ENCODE results near the gene ACIN1. TPM values are rescaled to one million over a fixed set of nuclear protein-coding genes. Genes with fewer than 3 reads are reported as not detected.

ACIN1 gene
- total RNA-seq, 2 experiments from 2014 or later = 166 to 167 TPM

GRCh38 chr14:23131482-23131881 lies 36.5 kb upstream of the ACIN1 start:
- DNase-seq = no peak
- POLR2A ChIA-PET = no interaction called here
- CTCF ChIA-PET = interaction anchor here (0.6 to 1.3 kb wide), 3 partner anchors 54 to 437 kb away, joined by 3 to 4 read pairs (median 3); no protein-coding TSS in a partner anchor
- H3K27ac Mint-ChIP-seq = no peak overlapping the region
- H3K9me3 Mint-ChIP-seq = peaks cover 1% of the 10 kb centered on the region
- H3K4me1 Mint-ChIP-seq = peaks cover 14% of the 10 kb centered on the region
- H3K36me3 Mint-ChIP-seq (ENCODE audit: low read depth) = no peaks in the 10 kb centered on the region
- peaks cover 7% of the 10 kb centered on the region for H3K27me3 Mint-ChIP-seq
- no peak overlapping the region for H3K4me3 Mint-ChIP-seq

- DNase-seq = no peak
- H3K4me1 Mint-ChIP-seq = peaks cover 14% of the 10 kb centered on the region
- H3K27me3 Mint-ChIP-seq = peaks cover 10% of the 10 kb centered on the region
- ChIA-PET CTCF (interaction anchor here (1.0 to 2.8 kb wide), 3 partner anchors 10 to 62 kb away, joined by 3 to 19 read pairs (median 3); no protein-coding TSS in a partner anchor), POLR2A (interaction anchor here (1.2 kb wide), 1 partner anchor 10 kb away, joined by 3 read pairs; no protein-coding TSS in a partner anchor)
- H3K36me3 Mint-ChIP-seq (ENCODE audit: low read depth) = no peaks in the 10 kb centered on the region
- no peak overlapping the region for H3K27ac Mint-ChIP-seq
- peaks cover 1% of the 10 kb centered on the region for H3K9me3 Mint-ChIP-seq
- H3K4me3 Mint-ChIP-seq = no peak overlapping the region
Observed at GRCh38 chr14:23130871-23131270, 35.9 kb upstream of the ACIN1 start.

- peaks cover 10% of the 10 kb centered on the region for H3K27me3 Mint-ChIP-seq
- no peaks in the 10 kb centered on the region for H3K36me3 Mint-ChIP-seq (ENCODE audit: low read depth)
- CTCF ChIA-PET = interaction anchor here (1.0 to 2.8 kb wide), 2 partner anchors 9 to 61 kb away, joined by 3 to 19 read pairs; no protein-coding TSS in a partner anchor
- peaks cover 1% of the 10 kb centered on the region for H3K9me3 Mint-ChIP-seq
- DNase-seq = no peak
- H3K27ac Mint-ChIP-seq = no peak overlapping the region
- no peak overlapping the region for H3K4me3 Mint-ChIP-seq
- POLR2A ChIA-PET = interaction anchor here (1.2 kb wide), 1 partner anchor 9 kb away, joined by 3 read pairs; no protein-coding TSS in a partner anchor
- peaks cover 14% of the 10 kb centered on the region for H3K4me1 Mint-ChIP-seq
Observed at GRCh38 chr14:23129759-23130316, 34.9 kb upstream of the ACIN1 start.

- Mint-ChIP-seq H3K27me3 (peaks cover 10% of the 10 kb centered on the region), H3K4me1 (peaks cover 14% of the 10 kb centered on the region), H3K27ac (no peak overlapping the region), H3K4me3 (no peak overlapping the region), H3K9me3 (peaks cover 1% of the 10 kb centered on the region), H3K36me3 (ENCODE audit: low read depth) (no peaks in the 10 kb centered on the region)
- CTCF ChIA-PET = interaction anchor here (2.8 kb wide), 1 partner anchor 9 kb away, joined by 19 read pairs; no protein-coding TSS in a partner anchor
- DNase-seq = no peak
- POLR2A ChIA-PET = no interaction called here
Observed at GRCh38 chr14:23128969-23129758, 34.2 kb upstream of the ACIN1 start.

GRCh38 chr14:23127861-23128260 lies 32.9 kb upstream of the ACIN1 start:
- Mint-ChIP-seq H3K27ac (peak overlapping the region; percentile 21), H3K4me3 (no peak overlapping the region), H3K36me3 (ENCODE audit: low read depth) (no peaks in the 10 kb centered on the region), H3K27me3 (peaks cover 10% of the 10 kb centered on the region), H3K9me3 (peaks cover 1% of the 10 kb centered on the region), H3K4me1 (peaks cover 14% of the 10 kb centered on the region)
- DNase-seq = no peak
- POLR2A ChIA-PET = no interaction called here
- CTCF ChIA-PET = no interaction called here

- Mint-ChIP-seq H3K36me3 (ENCODE audit: low read depth) (no peaks in the 10 kb centered on the region), H3K4me1 (peaks cover 19% of the 10 kb centered on the region), H3K27ac (no peak overlapping the region), H3K9me3 (peaks cover 1% of the 10 kb centered on the region), H3K4me3 (no peak overlapping the region), H3K27me3 (peaks cover 10% of the 10 kb centered on the region)
- CTCF ChIA-PET = interaction anchor here (1.4 kb wide), 1 partner anchor 61 kb away, joined by 4 read pairs; no protein-coding TSS in a partner anchor
- POLR2A ChIA-PET = no interaction called here
- DNase-seq = no peak
Observed at GRCh38 chr14:23126548-23127278, 31.8 kb upstream of the ACIN1 start.

- Mint-ChIP-seq H3K4me1 (peaks cover 26% of the 10 kb centered on the region), H3K27ac (no peak overlapping the region), H3K9me3 (peaks cover 1% of the 10 kb centered on the region), H3K27me3 (peaks cover 6% of the 10 kb centered on the region), H3K4me3 (no peak overlapping the region), H3K36me3 (ENCODE audit: low read depth) (no peaks in the 10 kb centered on the region)
- POLR2A ChIA-PET = no interaction called here
- no peak for DNase-seq
- CTCF ChIA-PET = interaction anchor here (1.4 to 7.6 kb wide), 2 partner anchors 60 to 61 kb away, joined by 4 to 214 read pairs; partner anchors contain the start of gene SLC7A8
Observed at GRCh38 chr14:23125933-23126524, 31.1 kb upstream of the ACIN1 start.

GRCh38 chr14:23125011-23125410 lies 30.1 kb upstream of the ACIN1 start:
- Mint-ChIP-seq H3K4me1 (peaks cover 36% of the 10 kb centered on the region), H3K4me3 (no peak overlapping the region), H3K9me3 (peaks cover 1% of the 10 kb centered on the region), H3K27ac (no peak overlapping the region), H3K36me3 (ENCODE audit: low read depth) (no peaks in the 10 kb centered on the region), H3K27me3 (peaks cover 3% of the 10 kb centered on the region)
- ChIA-PET POLR2A (interaction anchor here (0.7 to 1.0 kb wide), 2 partner anchors 52 to 178 kb away, joined by 3 read pairs; partner anchors contain the start of gene PPP1R3E), CTCF (interaction anchor here (7.6 kb wide), 1 partner anchor 61 kb away, joined by 214 read pairs; the partner anchor contains the start of gene SLC7A8)
- DNase-seq = no peak

- H3K9me3 Mint-ChIP-seq = peaks cover 1% of the 10 kb centered on the region
- POLR2A ChIA-PET = interaction anchor here (1.0 kb wide), 1 partner anchor 53 kb away, joined by 3 read pairs; no protein-coding TSS in a partner anchor
- peaks cover 42% of the 10 kb centered on the region for H3K4me1 Mint-ChIP-seq
- CTCF ChIA-PET = interaction anchor here (1.5 to 7.6 kb wide), 2 partner anchors 17 to 62 kb away, joined by 4 to 214 read pairs; partner anchors contain the start of gene SLC7A8
- H3K27me3 Mint-ChIP-seq = peaks cover 3% of the 10 kb centered on the region
- H3K27ac Mint-ChIP-seq = no peak overlapping the region
- no peak for DNase-seq
- no peak overlapping the region for H3K4me3 Mint-ChIP-seq
- H3K36me3 Mint-ChIP-seq (ENCODE audit: low read depth) = no peaks in the 10 kb centered on the region
Observed at GRCh38 chr14:23124337-23124954, 29.5 kb upstream of the ACIN1 start.

GRCh38 chr14:23123419-23123818 lies 28.5 kb upstream of the ACIN1 start:
- POLR2A ChIA-PET = no interaction called here
- peaks cover 40% of the 10 kb centered on the region for H3K4me1 Mint-ChIP-seq

GRCh38 chr14:23122086-23122485 lies 27.1 kb upstream of the ACIN1 start:
- no peak overlapping the region for H3K4me3 Mint-ChIP-seq
- CTCF ChIA-PET = interaction anchor here (0.8 to 7.6 kb wide), 14 partner anchors 10 to 258 kb away, joined by 3 to 214 read pairs (median 22); partner anchors contain the start of genes ACIN1, C14orf119, PABPN1 and PPP1R3E
- H3K36me3 Mint-ChIP-seq (ENCODE audit: low read depth) = no peaks in the 10 kb centered on the region
- no peak overlapping the region for H3K27ac Mint-ChIP-seq
- peaks cover 34% of the 10 kb centered on the region for H3K4me1 Mint-ChIP-seq
- DNase-seq = no peak
- no peaks in the 10 kb centered on the region for H3K9me3 Mint-ChIP-seq
- H3K27me3 Mint-ChIP-seq = peaks cover 3% of the 10 kb centered on the region
- POLR2A ChIA-PET = interaction anchor here (1.0 to 2.9 kb wide), 4 partner anchors 64 to 199 kb away, joined by 3 to 22 read pairs (median 10); partner anchors contain the start of genes PABPN1 and PPP1R3E

More at GRCh38 chr14:23123419-23123818, 28.5 kb upstream of the ACIN1 start:
- Mint-ChIP-seq H3K9me3 (no peaks in the 10 kb centered on the region), H3K36me3 (ENCODE audit: low read depth) (no peaks in the 10 kb centered on the region), H3K4me3 (no peak overlapping the region), H3K27ac (no peak overlapping the region), H3K27me3 (peaks cover 3% of the 10 kb centered on the region)
- no peak for DNase-seq
- CTCF ChIA-PET = interaction anchor here (1.5 to 7.6 kb wide), 2 partner anchors 18 to 63 kb away, joined by 4 to 214 read pairs; partner anchors contain the start of gene SLC7A8

All from activated CD4-positive, alpha-beta memory T cell treated with anti-CD3 and anti-CD28 coated beads, Interleukin-2, amount 10 ng/mL, durations not matched to agents 7 days and 5 days (primary cell).